GM18867 (cell line): ENCODE data around the gene LMAN1L.
"Not testable (repeated sequence)": the region's sequence is repeated elsewhere in the genome, so short reads cannot be mapped to it uniquely, and the experiment has no call there.

Experiments
- ATAC-seq: cut with Tn5 transposase; IDR thresholded peaks from one replicate; pipeline ENCODE4 v1.9.1; 2021; ENCODE audit warnings: mild to moderate bottlenecking, moderate library complexity; ENCODE audit not compliant: unreplicated experiment

Gene LMAN1L

DNA sequence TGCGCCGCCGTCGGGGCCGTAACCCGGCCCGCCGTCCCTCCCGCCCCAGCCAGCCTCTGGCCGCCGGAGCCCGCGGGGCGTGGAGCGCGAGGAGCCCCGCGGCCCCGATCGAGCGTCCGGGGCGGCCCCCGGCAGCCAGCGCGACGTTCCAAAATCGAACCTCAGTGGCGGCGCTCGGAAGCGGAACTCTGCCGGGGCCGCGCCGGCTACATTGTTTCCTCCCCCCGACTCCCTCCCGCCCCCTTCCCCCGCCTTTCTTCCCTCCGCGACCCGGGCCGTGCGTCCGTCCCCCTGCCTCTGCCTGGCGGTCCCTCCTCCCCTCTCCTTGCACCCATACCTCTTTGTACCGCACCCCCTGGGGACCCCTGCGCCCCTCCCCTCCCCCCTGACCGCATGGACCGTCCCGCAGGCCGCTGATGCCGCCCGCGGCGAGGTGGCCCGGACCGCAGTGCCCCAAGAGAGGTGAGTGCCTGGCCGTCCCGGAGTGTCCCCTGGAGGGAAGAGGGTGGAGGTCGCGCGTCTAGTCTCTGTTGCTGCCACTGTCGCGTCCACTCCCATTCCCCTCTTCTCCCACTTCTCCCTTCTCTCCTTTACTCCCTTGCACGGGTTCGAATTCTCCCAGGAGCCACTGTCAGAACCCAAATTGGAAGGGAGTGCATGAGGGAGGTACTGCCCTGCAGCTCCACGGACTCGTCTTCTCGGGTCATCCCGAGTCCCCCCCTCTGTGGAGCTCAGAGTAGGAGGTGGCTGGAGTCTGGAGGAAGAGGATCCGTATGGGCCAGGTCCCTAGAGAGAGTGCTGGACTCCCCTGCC, 30.2 kb upstream of the LMAN1L start:
- peak; percentile 4 for ATAC-seq

DNA sequence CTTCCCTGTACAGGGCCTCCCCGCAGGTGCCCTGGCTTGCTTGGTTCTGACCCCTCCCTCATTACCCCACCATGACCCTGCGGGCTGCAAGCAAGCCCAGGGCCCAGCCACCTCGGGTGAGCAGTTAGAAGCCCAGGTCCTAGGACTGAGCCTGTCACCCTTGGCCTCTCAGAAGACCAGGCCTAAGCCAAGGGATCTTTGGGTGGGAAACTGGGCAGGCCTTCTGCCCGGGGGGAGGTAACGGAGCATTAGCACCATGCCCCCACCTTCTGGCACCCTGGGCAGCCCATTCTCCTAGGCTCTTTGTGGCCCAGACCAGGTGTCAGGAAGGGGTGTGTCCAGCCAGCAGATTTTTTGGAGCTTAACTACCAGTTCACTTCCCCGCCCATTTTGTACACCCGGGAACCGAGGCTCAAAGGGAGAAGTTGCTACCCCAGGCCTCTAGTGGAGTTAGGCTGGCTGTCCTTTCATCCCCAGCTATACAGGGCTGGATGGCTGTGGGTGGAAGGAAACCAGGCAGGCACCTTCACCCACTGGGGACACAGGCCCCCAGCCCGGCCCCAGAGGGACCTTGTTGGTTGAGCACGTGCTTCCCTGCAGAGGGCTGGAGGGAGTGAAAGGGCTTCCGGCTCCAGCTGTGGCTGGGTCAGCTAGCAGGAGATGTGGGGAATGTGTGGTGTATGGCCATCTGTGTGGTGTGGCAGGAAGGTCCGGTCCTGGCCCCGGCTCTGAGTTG, 29.4 kb upstream of the LMAN1L start:
- ATAC-seq = no peak

DNA sequence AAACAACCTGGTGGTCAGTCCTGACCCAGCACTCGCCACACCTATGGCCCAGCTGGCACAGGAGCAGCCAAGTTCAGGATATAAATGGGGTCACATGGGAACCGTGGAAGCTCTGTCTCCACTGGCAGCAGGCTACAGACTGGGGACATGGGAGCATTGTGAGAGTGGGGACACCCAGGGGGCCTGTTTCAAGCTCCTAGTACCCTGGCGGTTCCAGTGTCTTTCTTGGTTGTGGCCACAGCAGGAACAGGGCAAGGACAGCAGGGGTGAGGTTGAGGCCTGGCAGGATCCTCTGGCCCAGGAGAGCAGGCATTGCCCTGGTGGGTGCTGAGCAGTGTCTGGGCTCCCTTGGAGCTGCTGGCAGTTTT, 28.8 kb upstream of the LMAN1L start:
- ATAC-seq = no peak

DNA sequence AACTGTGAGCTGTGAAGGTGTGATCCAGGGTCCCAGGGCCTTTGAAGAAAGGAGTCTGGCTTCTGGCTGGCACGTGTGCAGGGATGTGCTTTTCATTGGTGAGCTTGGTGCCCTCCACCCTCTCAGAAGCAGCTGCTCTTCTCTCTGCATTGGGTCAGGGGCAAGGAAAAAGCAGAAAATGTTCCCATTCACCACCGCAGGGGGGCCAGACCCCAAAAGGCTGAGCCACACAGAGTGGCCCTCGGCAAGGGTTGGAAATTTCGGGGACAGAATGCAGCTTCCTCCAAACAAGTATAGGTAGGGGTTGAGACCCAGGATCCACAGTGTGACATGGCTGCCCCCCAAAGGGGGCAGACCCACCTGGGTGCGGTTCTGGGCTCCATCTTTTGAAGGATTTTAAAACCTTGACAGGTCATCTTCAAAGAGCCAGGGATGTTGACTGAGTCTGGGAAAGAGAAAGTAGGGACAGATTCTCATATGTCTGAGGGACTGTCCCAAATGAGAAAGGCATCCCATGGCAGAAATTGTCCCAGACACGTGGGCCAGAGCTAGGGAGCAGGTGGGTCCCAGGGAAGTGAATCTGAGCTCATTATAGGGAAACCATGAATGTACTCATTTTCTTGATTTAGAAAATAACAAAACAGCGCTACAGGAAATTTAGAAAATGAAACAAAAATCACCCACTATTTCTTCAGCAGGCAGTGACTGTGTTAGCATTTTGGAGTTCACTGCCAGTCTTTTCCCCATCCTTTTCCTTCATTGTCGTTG, 28.0 kb upstream of the LMAN1L start:
- ATAC-seq = no peak

DNA sequence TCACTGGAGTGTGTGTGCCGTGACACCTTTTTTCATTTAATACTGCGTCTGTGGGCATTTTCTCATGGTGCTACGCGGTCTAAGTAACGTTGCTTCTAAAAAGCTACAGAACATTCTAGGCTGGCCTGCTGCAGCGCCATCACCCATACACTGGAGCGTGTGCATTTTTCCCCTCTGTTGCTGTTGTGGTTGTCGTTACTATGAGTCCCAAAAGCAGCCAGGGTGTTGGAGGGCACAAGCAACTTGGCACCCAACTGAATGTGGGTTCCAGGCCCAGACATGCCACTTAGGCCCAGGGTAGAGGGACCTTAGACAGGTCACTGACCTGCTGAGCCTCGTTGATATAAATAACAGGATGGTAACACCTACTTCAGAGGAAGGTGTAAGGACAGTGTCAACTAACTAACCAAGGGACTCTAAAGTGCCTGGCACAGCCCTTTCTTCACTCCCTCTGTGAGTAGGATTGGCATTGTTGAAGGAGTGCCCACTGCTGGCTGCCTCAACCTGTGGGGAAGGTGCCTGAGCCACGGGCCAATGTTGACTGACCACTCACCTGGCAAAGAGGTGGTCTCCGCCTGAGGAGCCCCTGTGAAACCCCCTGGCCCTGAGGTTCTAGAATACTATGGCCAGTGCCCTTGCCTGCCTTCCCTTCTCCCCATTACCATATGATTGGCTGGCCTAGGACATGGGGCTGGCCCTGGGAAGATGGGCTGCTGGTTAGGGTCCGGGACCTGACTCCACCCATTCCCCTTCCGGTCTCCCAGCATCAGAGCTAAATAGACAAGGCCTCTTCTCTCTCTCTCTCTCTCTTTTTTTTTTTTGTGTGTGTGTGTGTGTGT, 27.2 kb upstream of the LMAN1L start:
- ATAC-seq = no peak

DNA sequence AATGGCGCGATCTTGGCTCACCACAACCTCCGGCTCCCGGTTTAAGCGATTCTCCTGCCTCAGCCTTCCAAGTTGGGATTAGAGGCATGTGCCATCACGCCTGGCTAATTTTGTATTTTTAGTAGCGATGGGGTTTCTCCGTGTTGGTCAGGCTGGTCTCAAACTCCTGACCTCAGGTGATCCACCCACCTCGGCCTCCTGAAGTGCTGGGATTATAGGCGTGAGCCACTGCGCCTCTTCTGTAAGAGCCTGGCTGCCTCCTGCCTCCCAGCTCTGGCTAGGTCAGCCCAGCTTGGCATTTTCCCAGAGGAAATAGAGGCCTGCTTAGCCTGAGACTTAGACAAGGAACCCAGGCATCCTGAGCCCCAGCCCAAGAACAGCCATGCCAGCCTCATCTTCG, 26.6 kb upstream of the LMAN1L start:
- not testable (repeated sequence) for ATAC-seq

DNA sequence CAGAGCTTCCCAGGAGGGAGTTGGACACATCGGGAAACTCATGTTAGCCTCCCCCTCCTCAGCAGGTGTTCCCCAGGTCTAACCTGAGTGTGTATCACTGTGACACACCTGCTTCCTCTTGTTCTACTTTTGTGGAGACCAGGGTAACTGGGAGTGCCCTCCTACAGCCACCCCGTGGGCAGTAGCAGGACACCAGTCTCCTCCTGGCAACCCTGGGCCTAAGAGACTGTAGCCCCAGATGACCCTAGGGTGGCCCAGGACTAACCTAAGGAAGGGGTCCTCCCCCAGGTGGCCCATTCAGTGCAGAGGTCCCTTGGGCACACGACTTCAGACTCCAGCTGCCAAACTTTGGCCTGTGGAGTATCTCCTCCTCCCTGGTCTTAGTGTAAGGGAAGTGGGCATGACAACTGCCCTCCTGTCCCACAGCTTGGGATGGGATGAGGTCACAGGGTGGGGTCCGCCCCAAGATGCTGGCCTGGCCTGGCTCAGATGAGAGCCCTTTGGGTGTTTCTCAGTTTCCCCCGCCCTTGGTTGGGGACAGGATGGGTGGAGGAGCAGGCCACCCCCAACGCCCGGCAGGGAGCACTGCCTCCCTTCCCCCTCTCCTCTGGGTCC, 26.0 kb upstream of the LMAN1L start:
- ATAC-seq = no peak

DNA sequence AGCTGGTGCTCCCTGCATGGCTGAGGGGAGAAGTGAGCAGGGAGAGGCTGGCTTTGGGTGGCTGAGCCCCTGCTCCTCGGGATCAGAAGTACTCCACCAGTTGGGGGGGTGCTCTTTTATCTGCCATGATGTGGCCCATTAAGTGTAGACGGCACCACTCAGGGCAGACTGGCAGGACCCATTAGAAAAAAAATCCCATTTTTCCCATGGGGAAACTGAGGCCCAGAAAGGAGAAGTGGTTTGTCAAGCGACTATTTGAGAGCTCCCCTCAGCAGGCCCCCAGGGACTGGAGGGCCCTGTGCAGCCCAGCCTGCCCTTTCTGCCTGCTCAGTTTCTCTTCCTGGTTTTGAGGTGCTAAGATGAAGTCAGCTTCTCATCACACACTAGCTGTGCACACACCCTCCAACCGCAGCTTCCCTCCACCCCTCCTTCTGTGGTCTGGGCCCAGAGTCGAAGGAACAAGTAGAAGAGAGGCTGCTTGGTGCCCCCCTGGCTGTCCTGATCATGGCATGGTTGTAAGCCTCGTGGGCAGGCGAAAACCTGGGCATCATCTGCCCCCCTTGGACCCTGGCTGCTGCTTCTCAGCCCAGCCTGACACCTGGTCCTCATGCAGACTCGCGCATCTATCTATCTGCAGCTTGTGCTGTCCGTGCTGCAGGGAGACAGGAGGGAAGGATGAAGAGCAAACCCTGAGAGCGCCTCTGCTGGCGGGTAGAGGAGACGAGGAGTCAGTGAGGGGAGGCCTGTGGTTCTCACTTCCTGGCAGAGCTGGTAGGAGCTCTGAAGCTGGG, 25.2 kb upstream of the LMAN1L start:
- peak; percentile 46 for ATAC-seq

DNA sequence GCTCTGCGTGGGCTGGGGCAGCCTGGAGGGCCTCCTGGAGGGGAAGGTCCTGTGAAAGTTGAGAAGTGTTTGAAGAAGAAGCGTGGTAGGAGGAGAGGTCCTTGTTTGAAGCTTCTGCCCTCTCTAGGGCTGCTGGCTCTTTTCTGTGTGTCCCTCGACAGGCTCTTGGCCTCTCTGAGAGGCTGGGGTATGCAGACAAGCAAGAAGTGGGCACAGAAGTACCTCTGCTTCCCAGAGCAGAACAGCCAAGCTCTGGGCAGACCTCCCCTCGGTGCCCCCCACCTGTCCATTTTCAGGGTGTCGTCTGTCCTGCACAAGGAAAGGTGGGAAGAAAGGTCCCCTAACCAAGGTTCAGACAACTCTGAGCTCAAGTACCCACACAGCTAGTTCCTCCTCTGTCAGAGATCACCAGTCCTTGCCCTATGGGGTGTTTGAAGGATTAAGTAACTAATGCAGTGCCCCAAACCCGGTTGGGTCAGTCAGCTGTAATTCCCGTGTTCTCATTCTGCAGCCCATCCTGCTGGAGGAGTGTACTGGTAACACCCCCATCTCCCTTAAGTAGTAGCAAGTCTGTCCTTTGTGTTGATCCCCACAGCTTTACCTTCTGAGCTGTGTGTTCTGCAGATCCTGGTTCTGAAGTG, 24.5 kb upstream of the LMAN1L start:
- no peak for ATAC-seq

DNA sequence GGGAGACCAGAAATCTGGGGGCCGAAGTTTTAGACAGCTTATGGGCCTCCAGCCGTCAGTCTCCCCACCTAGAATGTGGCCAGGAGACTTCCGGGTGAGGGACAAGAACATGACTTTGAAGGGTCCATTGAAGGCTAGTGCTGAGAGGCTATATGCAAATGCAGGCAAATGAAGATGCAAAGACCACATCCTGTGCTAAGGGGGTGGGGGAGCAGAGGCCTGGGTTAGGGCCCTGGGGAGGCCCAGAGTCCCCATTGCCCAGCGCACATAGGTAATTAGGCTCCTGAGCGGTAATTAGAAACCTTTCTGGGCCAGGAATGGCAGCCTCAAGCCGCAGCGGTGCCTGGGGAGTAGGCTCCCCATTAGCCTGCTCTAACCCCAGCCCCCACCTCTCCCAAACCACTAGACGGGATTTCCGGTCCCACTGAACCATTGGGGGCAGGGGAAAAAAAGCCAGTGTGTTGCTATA, 23.9 kb upstream of the LMAN1L start:
- ATAC-seq = peak; percentile 35

DNA sequence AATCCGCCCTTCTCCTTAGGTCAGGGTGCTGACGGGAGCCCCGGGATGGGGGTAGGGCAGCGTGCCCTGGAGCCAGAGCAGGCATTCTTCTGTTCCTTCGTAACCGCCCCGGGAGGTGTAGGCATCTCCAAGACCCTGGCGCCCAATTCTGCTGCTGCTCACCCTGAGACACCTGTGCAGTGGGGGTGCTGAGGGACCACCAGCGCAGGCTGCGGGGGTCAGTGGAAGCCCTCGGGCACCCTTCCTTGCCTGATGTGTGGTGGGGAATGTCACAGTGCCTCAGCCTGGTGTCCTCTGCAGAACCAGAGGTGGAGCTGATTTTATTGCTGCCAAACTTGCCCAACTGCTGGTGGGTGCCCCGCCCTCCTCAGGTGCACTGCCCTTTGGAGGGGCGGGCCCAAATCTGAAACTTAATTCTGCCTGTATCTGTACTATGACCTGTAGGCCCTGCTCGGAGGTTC, 23.4 kb upstream of the LMAN1L start:
- ATAC-seq = no peak

DNA sequence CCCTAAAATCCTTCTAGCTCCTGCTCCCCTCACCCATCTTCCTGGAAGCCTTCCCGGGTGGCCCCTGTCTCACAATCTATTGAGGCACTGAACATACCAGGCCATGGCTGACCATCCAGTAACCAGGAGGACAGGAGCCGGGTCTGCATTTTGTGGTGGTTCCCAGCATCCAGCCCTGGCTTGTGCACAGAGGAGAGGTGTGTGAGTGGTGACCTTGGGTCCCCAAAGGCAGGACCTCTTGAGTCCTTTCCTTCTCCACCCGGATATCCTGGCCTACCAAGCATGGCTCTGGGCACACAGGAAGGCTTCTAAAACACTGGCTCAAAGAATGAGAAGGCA, 22.9 kb upstream of the LMAN1L start:
- no peak for ATAC-seq

DNA sequence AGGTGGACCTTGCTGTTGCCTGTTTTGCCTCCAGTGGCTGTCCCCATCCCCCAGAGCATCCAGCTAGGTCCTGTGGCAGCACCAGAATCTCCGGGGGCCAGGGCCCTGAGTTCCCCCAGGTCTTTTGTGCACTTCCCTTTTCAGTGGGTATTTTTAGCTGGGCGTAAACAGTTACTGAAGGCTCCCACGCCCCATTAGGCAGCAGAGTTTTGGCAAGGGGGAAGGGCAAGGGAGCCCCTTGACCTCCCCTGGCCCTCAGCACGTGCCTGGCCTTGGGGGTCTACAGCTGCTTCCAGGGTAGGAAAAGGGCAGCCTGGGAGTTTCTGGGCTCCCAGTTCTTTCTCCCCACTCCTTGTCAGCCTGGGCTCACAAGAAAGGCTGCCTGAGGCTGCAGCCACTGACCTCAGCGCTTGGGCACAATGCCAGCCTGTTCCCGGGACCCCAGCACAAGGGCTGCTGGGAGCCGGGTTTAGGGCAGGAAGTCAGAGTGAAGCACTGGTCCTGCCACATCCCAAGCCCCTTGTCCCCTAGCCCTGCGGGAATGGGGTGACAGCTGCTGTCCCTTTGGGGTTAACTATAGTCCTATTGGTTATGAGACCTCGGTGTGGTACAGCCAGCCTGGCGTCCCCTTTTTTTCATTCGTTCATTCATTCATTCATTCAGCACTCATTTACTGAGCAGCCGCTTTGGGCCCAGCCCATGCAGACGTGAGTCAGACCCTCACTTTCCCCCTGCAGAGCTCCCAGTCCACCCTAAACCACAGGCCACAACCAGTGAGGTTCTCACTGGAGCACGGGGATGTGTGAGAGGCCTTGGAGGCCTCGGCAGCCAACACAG, 22.3 kb upstream of the LMAN1L start:
- ATAC-seq = no peak

DNA sequence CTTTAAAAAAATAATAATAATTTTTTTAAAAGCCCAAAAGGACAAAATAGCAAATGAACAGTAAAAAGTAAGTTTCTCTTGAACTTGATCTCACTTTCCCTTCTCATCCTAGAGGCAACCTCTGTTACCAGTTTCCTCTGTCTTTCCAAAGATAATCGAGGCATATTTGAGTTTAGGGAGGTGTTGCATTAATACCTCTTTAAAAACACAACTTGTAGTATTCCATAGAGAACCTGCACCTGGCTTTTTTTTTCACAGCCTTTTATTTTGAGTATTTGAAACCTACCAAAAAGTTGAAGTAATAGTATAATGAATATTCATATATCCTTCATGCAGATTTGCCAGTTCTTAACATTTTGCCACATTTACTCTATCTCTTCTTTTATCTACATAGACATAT, 21.6 kb upstream of the LMAN1L start:
- ATAC-seq = no peak

DNA sequence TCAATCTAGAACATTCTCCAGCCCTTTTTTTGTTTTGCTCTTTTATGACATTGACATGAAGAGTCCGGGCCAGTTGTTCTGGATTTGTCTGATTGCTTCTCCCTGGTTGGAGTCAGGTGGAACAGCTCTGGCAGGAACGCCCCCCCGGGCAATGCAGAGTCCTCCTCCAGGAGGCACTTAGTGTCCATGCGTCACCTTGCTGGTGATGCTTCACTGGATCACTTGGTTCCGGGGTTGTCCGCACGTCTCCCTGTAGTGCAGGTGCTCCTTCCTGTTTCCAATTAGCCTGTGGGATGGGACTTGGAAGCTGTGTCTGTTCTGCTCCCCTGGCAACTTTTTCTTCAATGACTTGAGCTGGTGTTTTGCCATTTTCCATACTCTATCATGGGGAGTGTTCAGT, 21.0 kb upstream of the LMAN1L start:
- ATAC-seq = no peak

DNA sequence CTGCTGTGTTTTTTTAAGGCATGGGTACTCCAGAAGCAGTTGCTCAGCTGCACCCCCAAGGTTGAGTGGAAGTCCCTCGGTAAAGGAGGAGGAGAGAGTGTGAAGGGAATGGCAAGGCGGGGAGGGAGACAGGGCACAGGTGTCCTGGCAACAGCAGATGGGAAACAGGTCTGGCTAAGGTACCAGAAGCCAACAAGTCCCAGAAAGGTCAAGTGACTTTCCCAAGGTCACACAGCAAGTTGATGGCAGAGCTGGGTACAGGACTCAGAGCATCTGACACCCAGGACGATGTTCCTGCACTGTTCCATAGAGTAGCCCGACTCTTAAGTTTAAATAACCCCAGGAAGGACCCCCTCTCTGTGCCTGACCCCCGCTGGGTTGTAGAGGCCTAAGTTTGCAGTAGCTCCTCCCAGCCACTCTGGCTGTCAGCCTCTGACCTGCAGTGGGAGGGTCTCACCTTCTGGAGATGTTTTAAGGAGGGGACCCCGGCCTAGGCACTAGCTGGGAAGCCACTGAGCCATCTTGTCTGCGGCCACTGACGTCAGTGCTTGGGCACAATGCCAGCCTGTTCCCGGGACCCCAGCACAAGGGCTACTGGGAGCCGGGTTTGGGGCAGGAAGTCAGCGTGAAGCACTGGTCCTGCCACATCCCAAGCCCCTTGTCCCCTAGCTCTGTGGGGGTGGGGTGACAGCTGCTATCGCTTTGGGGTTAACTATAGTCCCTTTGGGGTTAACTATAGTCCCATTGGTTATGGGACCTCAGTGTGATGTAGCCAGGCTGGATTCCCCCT, 20.2 kb upstream of the LMAN1L start:
- no peak for ATAC-seq
